ENCODE data around the gene ACAP1.

The ACAP1 gene

DNA sequence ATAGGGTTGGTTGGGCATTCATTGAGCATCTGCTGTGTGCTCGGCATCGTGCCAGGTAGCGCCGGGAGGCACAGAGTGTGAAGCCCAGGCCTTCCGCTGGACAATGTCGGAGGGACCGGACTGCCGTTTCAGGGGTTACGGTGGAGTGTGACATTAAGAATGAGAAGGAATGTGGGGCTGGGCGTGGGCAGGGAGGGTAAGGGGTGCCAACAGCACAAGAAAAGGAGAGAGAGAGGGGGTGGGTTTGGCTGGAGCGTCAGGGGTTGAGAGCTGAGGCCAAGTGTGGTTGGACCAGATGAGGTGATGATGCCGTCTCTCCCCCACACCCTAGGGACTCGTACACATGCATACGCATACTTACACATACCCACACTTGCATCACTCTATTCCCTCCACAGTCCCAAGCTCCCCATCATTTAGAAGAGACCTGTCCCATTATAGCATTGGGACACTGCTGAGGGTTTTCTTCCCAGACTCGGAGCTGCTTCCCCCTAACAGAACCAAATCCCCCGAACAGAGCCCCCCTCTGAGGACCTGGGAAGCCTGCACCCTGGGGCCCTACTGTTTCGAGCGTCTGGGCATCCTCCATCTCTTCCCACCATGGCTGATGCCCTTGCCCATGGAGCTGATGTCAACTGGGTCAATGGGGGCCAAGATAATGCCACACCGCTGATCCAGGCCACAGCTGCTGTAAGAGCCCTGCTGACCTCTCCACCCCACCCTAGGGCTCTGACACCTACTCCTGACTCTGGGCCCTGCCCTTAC lies 12.3 kb downstream of the ACAP1 start:
- DNase-seq (ENCODE audit: low read depth): peak; percentile 64
- TF ChIP-seq, protein P1, sequence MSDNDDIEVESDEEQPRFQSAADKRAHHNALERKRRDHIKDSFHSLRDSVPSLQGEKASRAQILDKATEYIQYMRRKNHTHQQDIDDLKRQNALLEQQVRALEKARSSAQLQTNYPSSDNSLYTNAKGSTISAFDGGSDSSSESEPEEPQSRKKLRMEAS (IDR thresholded peaks at IDR 0.05; ENCODE audit: low read depth, low read length): no peak
- TF ChIP-seq POLR2A (IDR thresholded peaks at IDR 0.05; ENCODE audit: extremely low read depth, insufficient read length): no peak
- TF ChIP-seq, protein P2, sequence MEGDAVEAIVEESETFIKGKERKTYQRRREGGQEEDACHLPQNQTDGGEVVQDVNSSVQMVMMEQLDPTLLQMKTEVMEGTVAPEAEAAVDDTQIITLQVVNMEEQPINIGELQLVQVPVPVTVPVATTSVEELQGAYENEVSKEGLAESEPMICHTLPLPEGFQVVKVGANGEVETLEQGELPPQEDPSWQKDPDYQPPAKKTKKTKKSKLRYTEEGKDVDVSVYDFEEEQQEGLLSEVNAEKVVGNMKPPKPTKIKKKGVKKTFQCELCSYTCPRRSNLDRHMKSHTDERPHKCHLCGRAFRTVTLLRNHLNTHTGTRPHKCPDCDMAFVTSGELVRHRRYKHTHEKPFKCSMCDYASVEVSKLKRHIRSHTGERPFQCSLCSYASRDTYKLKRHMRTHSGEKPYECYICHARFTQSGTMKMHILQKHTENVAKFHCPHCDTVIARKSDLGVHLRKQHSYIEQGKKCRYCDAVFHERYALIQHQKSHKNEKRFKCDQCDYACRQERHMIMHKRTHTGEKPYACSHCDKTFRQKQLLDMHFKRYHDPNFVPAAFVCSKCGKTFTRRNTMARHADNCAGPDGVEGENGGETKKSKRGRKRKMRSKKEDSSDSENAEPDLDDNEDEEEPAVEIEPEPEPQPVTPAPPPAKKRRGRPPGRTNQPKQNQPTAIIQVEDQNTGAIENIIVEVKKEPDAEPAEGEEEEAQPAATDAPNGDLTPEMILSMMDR (IDR thresholded peaks at IDR 0.05; ENCODE audit: low read depth, low read length): no peak
- TF ChIP-seq MYC (IDR thresholded peaks at IDR 0.05; ENCODE audit: low read depth, low read length): no peak
- no peak overlapping the region for H3K4me3 ChIP-seq (ENCODE audit: low read depth, low read length)

DNA sequence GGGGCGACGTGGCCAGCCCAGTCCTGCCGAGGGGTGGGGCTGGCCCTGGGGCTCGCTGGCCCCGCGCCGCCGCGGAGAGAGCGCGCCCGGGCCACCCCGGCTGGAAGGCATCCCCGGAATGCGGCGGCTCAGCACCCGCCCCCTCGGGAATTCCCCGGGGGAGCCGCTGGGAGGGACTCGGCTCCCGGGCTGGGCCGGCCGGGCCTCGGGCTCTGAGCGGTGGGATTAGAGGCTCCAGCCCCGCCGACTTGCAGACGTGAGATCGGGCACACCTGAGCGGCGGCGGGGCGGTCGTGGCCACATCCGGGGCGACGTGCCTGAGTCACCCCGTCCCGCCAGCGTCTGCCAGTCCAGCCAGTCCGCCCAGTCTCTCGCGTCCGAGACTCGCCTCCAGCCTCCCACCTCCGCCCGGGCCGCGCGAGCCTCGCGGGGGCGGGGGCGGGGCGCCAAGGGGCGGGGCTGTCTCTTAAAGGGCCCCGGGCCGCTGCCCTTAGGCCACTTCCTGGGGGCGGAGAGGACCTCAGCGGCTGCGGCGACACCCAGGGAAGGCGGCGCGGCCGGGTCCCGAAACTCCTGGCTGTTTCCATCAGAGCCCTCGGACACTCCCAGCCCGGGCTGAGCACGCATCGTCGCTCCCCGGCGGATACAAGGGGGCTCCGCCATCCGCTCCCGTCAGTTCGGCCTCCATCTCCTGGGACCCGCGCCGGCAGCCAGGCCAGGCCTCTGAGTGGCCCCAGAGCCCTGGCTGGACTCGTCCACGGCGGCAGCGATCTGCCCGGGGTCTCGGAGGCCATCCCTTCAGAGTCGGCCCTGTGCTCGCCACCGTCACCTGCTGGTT lies 15.6 kb downstream of the ACAP1 start, which contains the start of gene KCTD11:
Gene KCTD11 (plus strand): TSS at position 498 of the 838 bp plus-strand sequence.
- DNase-seq (ENCODE audit: low read depth): peak; percentile 80
- TF ChIP-seq, protein P2 (IDR thresholded peaks at IDR 0.05; ENCODE audit: low read depth, low read length): no peak
- TF ChIP-seq, protein P1 (IDR thresholded peaks at IDR 0.05; ENCODE audit: low read depth, low read length): no peak
- TF ChIP-seq POLR2A (IDR thresholded peaks at IDR 0.05; ENCODE audit: extremely low read depth, insufficient read length): no peak
- no peak for TF ChIP-seq MYC (IDR thresholded peaks at IDR 0.05; ENCODE audit: low read depth, low read length)
- peak within 1 kb of the TSS; percentile 49 for H3K4me3 ChIP-seq (ENCODE audit: low read depth, low read length)

DNA sequence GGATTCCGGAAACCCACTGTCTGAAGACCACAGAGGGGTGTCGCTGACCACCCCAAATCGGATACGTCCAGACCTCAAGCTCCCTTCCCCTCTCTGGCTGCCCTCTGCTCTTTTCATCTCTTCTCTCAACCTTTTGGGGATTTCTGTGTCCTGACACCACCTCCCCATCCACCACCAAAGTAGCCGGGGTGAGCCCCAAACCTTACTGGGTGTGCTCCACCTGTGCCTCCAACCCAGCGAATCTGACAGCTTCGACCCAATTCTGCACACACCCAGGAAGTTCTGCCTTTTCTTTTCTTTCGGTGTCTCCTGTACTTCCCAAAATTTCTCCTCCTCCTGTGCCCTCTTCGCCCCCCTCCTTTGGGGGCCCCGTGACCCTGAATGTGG lies 16.2 kb downstream of the ACAP1 start:
- TF ChIP-seq POLR2A (IDR thresholded peaks at IDR 0.05; ENCODE audit: extremely low read depth, insufficient read length): no peak
- TF ChIP-seq, protein P2 (IDR thresholded peaks at IDR 0.05; ENCODE audit: low read depth, low read length): no peak
- no peak for TF ChIP-seq MYC (IDR thresholded peaks at IDR 0.05; ENCODE audit: low read depth, low read length)
- TF ChIP-seq, protein P1 (IDR thresholded peaks at IDR 0.05; ENCODE audit: low read depth, low read length): no peak
- DNase-seq (ENCODE audit: low read depth): no peak
- peak overlapping the region; percentile 49 for H3K4me3 ChIP-seq (ENCODE audit: low read depth, low read length)

DNA sequence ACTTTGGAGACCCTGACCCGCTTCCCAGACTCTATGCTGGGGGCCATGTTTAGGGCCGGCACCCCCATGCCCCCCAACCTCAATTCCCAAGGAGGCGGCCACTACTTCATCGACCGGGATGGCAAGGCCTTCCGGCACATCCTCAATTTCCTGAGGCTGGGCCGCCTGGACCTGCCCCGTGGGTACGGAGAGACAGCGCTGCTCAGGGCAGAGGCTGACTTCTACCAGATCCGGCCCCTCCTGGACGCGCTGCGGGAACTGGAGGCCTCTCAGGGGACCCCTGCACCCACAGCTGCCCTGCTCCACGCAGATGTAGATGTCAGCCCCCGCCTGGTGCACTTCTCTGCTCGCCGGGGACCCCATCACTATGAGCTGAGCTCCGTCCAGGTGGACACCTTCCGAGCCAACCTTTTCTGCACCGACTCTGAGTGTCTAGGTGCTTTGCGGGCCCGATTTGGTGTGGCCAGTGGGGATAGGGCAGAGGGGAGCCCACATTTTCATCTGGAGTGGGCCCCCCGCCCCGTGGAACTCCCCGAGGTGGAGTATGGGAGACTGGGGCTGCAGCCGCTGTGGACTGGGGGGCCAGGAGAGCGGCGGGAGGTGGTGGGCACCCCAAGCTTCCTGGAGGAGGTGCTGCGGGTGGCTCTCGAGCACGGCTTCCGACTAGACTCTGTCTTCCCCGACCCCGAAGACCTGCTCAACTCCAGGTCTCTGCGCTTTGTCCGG lies 16.7 kb downstream of the ACAP1 start:
- no peak overlapping the region for H3K4me3 ChIP-seq (ENCODE audit: low read depth, low read length)
- DNase-seq (ENCODE audit: low read depth): no peak
- TF ChIP-seq POLR2A (IDR thresholded peaks at IDR 0.05; ENCODE audit: extremely low read depth, insufficient read length): no peak
- no peak for TF ChIP-seq MYC (IDR thresholded peaks at IDR 0.05; ENCODE audit: low read depth, low read length)
- TF ChIP-seq, protein P2 (IDR thresholded peaks at IDR 0.05; ENCODE audit: low read depth, low read length): no peak

DNA sequence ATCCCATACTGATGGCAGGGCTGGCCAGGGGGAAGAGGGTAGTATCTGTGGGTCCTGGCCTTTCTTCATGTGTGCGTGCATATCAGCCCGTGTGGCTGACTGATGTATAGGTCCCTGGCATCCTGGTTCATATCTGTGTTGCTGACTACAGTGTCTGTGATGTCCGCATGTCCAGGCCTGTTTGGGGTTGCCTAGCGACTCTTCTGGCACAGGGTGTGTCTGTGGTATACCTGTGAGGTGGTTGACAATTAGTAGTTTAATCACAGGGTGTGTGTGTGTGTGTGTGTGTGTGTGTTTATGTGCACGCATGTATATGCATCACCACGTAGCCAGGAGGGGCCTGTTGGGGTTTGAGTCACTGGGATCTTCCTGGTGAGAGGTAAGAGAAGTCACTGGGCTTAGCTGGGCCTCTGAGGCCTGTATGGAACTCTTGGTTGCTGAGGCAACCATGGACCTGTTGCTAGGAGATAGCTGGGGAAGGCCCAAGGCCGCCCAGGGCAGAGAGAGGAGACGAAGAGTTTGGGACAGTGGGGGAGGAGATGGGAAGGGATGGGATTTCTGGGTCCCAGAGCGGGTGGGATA lies 18.0 kb downstream of the ACAP1 start:
- no peak for DNase-seq (ENCODE audit: low read depth)
- H3K4me3 ChIP-seq (ENCODE audit: low read depth, low read length): no peak overlapping the region
- TF ChIP-seq, protein P2 (IDR thresholded peaks at IDR 0.05; ENCODE audit: low read depth, low read length): no peak
- TF ChIP-seq, protein P1 (IDR thresholded peaks at IDR 0.05; ENCODE audit: low read depth, low read length): no peak
- TF ChIP-seq MYC (IDR thresholded peaks at IDR 0.05; ENCODE audit: low read depth, low read length) (no peak), POLR2A (IDR thresholded peaks at IDR 0.05; ENCODE audit: extremely low read depth, insufficient read length) (no peak)
